Neutrophil (primary cell): ENCODE measurements around the gene PARD3.

ENCODE experiments used
- H3K27ac ChIP-seq: fragments of 200-600 bp; sonication (generic); 2 replicates; pipeline ENCODE4 v1.5.1; 2016; ENCODE audit warnings: mild to moderate bottlenecking, moderate library complexity
- H3K27me3 ChIP-seq: fragments of 200-600 bp; sonication (generic); 2 replicates; pipeline ENCODE4 v1.6.0; 2016; ENCODE audit warnings: mild to moderate bottlenecking
- H3K36me3 ChIP-seq: fragments of 200-600 bp; sonication (generic); 2 replicates; pipeline ENCODE4 v1.5.1; 2017
- H3K4me1 ChIP-seq, 2 experiments: fragments of 200-600 bp in 1 of 2; sonication (generic) in 1 of 2; 1 replicate in 1 of 2; 2 replicates in 1 of 2; pipeline versions ENCODE4 v1.5.1 to v1.6.1; 2013 to 2016; ENCODE audit warnings: low read depth in 1 of 2, low read length in 1 of 2, mild to moderate bottlenecking in 1 of 2, moderate library complexity in 1 of 2; ENCODE audit not compliant: control insufficient read depth in 1 of 2, insufficient read depth in 1 of 2
- H3K4me3 ChIP-seq, 2 experiments: fragments of 200-600 bp in 1 of 2; sonication (generic) in 1 of 2; 1 replicate in 1 of 2; 2 replicates in 1 of 2; pipeline ENCODE4 v1.5.1; 2013 to 2016; ENCODE audit warnings: low read depth in 1 of 2, low read length in 1 of 2, mild to moderate bottlenecking in 1 of 2, moderate library complexity in 1 of 2
- H3K9me3 ChIP-seq: fragments of 200-600 bp; sonication (generic); 2 replicates; pipeline ENCODE4 v1.5.1; 2016
- CTCF ChIP-seq: fragments of 200-600 bp; sonication (generic); IDR thresholded peaks from 2 replicates; pipeline ENCODE4 v1.5.1; 2016; ENCODE audit warnings: antibody characterized with exemption

The PARD3 gene

GRCh38 chr10:34769899-34770298 lies 45.2 kb downstream of the PARD3 start:
- no peaks in the 10 kb centered on the region for H3K4me1 ChIP-seq
- no peak overlapping the region for H3K4me3 ChIP-seq
- H3K9me3 ChIP-seq: no peaks in the 10 kb centered on the region
- no peak for TF ChIP-seq CTCF
- no peak overlapping the region for H3K27ac ChIP-seq
- H3K36me3 ChIP-seq: no peaks in the 10 kb centered on the region
- no peaks in the 10 kb centered on the region for H3K27me3 ChIP-seq

- Histone ChIP-seq H3K4me1 (no peaks in the 10 kb centered on the region), H3K27me3 (no peaks in the 10 kb centered on the region), H3K9me3 (no peaks in the 10 kb centered on the region), H3K4me3 (no peak overlapping the region), H3K27ac (no peak overlapping the region), H3K36me3 (no peaks in the 10 kb centered on the region)
- TF ChIP-seq CTCF: no peak
Observed at GRCh38 chr10:34768972-34769330, 46.1 kb downstream of the PARD3 start.

DNA sequence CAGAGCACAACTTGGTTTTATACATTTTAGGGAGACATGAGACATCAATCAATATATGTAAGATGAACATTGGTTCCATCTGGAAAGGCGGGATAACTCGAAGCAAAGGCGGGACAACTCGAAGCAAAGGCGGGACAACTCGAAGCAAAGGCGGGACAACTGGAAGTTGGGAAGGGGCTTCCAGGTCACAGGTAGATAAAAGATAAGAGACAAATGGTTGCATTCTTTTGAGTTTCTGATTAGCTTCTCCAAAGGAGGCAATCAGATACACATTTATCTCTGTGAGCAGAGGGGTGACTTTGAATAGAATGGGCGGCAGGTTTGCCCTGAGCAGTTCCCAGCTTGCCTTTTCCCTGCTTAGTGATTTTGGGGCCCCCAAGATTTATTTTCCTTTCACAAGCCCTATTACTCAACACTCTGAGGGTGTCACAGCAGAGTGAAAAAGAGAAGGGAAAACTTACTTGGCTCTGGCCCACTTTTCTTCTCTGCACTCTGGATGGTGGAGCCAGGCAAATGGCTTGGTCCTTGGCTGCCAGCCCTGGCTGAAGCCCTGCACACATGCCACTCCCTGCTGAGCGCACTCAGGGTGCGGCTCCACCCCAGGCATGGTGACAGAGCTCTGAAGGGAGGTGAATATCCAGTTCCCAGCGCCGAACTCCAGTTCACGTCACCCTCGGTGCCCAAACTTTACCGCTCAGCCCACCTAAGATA lies 46.7 kb downstream of the PARD3 start:
- no peak overlapping the region for H3K27ac ChIP-seq
- no peak overlapping the region for H3K4me3 ChIP-seq
- H3K9me3 ChIP-seq: no peaks in the 10 kb centered on the region
- H3K4me1 ChIP-seq: no peaks in the 10 kb centered on the region
- no peak for TF ChIP-seq CTCF
- H3K36me3 ChIP-seq: no peaks in the 10 kb centered on the region
- no peaks in the 10 kb centered on the region for H3K27me3 ChIP-seq

DNA sequence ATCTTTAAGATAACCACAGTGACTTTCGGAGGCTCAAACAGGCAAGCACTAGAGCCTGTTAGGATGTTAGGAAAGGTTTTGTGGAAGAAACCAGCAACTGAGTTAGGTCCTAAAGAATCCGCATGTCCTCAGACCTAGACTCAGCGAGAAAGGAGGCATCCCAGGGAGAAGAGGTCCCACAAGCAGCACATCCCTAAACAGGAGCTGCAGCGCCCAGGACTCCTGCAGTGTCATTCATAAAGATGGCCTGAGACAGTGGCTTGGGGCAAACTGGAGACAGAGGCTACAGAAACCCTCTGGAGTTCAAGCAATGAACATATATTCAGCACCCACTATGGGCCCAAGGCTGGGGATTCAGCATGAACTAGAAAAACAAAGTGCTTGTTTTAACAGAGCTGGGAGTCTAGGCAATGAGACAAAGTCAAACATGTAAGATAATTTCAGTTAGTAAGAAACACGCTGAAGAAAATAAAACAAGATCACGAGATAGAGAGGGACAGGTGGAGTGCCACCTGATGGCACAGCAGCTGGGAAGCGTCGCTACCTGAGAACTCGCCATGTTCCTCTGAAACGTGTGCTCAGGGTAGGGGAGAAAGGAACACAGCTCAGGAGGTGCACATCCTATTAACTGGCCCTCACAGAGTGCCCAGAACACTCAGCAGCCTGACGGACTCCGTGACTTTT lies 48.1 kb downstream of the PARD3 start:
- H3K4me1 ChIP-seq: no peaks in the 10 kb centered on the region
- H3K27ac ChIP-seq: no peak overlapping the region

DNA sequence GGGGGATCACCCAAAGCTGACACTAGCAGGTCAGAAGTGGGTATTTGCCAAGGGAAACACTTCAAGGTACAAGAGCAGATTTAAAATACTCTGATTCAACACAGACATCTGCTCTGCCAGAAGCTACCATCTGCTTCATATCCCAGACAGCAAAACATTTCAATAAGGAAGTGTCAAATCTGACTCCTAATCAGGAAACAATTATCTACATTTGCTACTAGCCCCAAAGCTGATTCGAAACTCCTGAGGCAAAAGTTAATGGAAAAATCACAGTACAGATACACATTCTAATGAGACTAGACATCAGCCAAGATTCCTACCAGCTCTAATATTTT lies 48.9 kb downstream of the PARD3 start:
- Histone ChIP-seq H3K4me3 (no peak overlapping the region), H3K27ac (no peak overlapping the region), H3K9me3 (no peaks in the 10 kb centered on the region), H3K27me3 (no peaks in the 10 kb centered on the region), H3K36me3 (no peaks in the 10 kb centered on the region), H3K4me1 (no peaks in the 10 kb centered on the region)
- TF ChIP-seq CTCF: no peak

More for the DNA sequence above, 48.1 kb downstream of the PARD3 start:
- Histone ChIP-seq H3K27me3 (no peaks in the 10 kb centered on the region), H3K9me3 (no peaks in the 10 kb centered on the region), H3K36me3 (no peaks in the 10 kb centered on the region), H3K4me3 (no peak overlapping the region)
- TF ChIP-seq CTCF: no peak
